T-helper 17 cell (primary cell): Measurements from ENCODE around the gene GLRA1. TPM values are rescaled to one million over a fixed set of nuclear protein-coding genes. Genes with fewer than 3 reads are reported as not detected.

Experiments
- ATAC-seq: fragments of 150-1000 bp; cut with Tn5 transposase; 2 replicates; pipeline ENCODE4 v1.10.0; 2021; ENCODE audit warnings: mild to moderate bottlenecking, moderate library complexity
- DNase-seq, 3 donors: peaks; one replicate each; pipeline versions ENCODE4 v3.0.0 to v3.0.0-alpha.2; 2020 to 2021
- H3K9me3 ChIP-seq: one replicate; pipeline ENCODE4 v1.7.0; 2013; ENCODE audit warnings: low read length, mild to moderate bottlenecking; ENCODE audit not compliant: control insufficient read depth, poor library complexity, severe bottlenecking
- H3K27ac Mint-ChIP-seq: one replicate; pipeline ENCODE4 v1.8.0; 2022; ENCODE audit warnings: mild to moderate bottlenecking, moderate library complexity, mixed read lengths
- H3K27me3 Mint-ChIP-seq: one replicate; pipeline ENCODE4 v1.8.0; 2022; ENCODE audit warnings: mixed read lengths
- H3K36me3 Mint-ChIP-seq: one replicate; pipeline ENCODE4 v1.8.0; 2022; ENCODE audit warnings: low read depth, mixed read lengths
- H3K4me1 Mint-ChIP-seq: one replicate; pipeline ENCODE4 v1.8.0; 2022; ENCODE audit warnings: mild to moderate bottlenecking, mixed read lengths
- H3K4me3 Mint-ChIP-seq: one replicate; pipeline ENCODE4 v1.8.0; 2022; ENCODE audit warnings: mild to moderate bottlenecking, moderate library complexity, mixed read lengths
- total RNA-seq, 4 donors: library from RNA in 2 of 4; stranded (reverse) in 2 of 4; gene quantifications; one replicate each; pipeline ENCODE4 v1.2.3 and lab custom pipeline; 2022 to 2026

Gene GLRA1
- total RNA-seq, 2 donors from 2014 or later: not detected

- no peak overlapping the region for H3K4me3 Mint-ChIP-seq
- H3K27me3 Mint-ChIP-seq: no peaks in the 10 kb centered on the region
- H3K4me1 Mint-ChIP-seq: no peaks in the 10 kb centered on the region
- no peak overlapping the region for H3K27ac Mint-ChIP-seq
- H3K9me3 ChIP-seq: no peaks in the 10 kb centered on the region
- ATAC-seq (no peak), DNase-seq (no peak)
- no peaks in the 10 kb centered on the region for H3K36me3 Mint-ChIP-seq
Measured at GRCh38 chr5:151890299-151890698, 34.4 kb downstream of the GLRA1 start.

- H3K9me3 ChIP-seq: no peaks in the 10 kb centered on the region
- no peaks in the 10 kb centered on the region for H3K36me3 Mint-ChIP-seq
- no peak overlapping the region for H3K4me3 Mint-ChIP-seq
- no peaks in the 10 kb centered on the region for H3K27me3 Mint-ChIP-seq
- no peak for ATAC-seq
- H3K27ac Mint-ChIP-seq: no peak overlapping the region
- DNase-seq: no peak
- H3K4me1 Mint-ChIP-seq: no peaks in the 10 kb centered on the region
Measured at GRCh38 chr5:151889614-151890013, 35.0 kb downstream of the GLRA1 start.

- no peak for ATAC-seq
- no peaks in the 10 kb centered on the region for H3K27me3 Mint-ChIP-seq
Measured at GRCh38 chr5:151886546-151887275, 37.9 kb downstream of the GLRA1 start.

GRCh38 chr5:151885138-151885908 lies 39.3 kb downstream of the GLRA1 start:
- DNase-seq (no peak), ATAC-seq (no peak)
- no peaks in the 10 kb centered on the region for H3K27me3 Mint-ChIP-seq
- H3K4me1 Mint-ChIP-seq: no peaks in the 10 kb centered on the region
- no peaks in the 10 kb centered on the region for H3K9me3 ChIP-seq
- no peak overlapping the region for H3K27ac Mint-ChIP-seq
- no peaks in the 10 kb centered on the region for H3K36me3 Mint-ChIP-seq
- no peak overlapping the region for H3K4me3 Mint-ChIP-seq

More at GRCh38 chr5:151886546-151887275, 37.9 kb downstream of the GLRA1 start:
- DNase-seq: no peak
- no peaks in the 10 kb centered on the region for H3K9me3 ChIP-seq
- Mint-ChIP-seq H3K4me1 (no peaks in the 10 kb centered on the region), H3K27ac (no peak overlapping the region), H3K4me3 (no peak overlapping the region), H3K36me3 (no peaks in the 10 kb centered on the region)

GRCh38 chr5:151881621-151882225 lies 42.9 kb downstream of the GLRA1 start:
- H3K27me3 Mint-ChIP-seq: no peaks in the 10 kb centered on the region
- no peak overlapping the region for H3K27ac Mint-ChIP-seq
- no peaks in the 10 kb centered on the region for H3K36me3 Mint-ChIP-seq
- ATAC-seq (no peak), DNase-seq (no peak)
- no peak overlapping the region for H3K4me3 Mint-ChIP-seq
- no peaks in the 10 kb centered on the region for H3K9me3 ChIP-seq
- no peaks in the 10 kb centered on the region for H3K4me1 Mint-ChIP-seq

GRCh38 chr5:151880324-151880723 lies 44.3 kb downstream of the GLRA1 start:
- no peak overlapping the region for H3K27ac Mint-ChIP-seq
- H3K4me3 Mint-ChIP-seq: no peak overlapping the region
- no peaks in the 10 kb centered on the region for H3K9me3 ChIP-seq
- DNase-seq: no peak
- no peak for ATAC-seq
- no peaks in the 10 kb centered on the region for H3K4me1 Mint-ChIP-seq
- no peaks in the 10 kb centered on the region for H3K36me3 Mint-ChIP-seq
- no peaks in the 10 kb centered on the region for H3K27me3 Mint-ChIP-seq

- DNase-seq (no peak), ATAC-seq (no peak)
- Mint-ChIP-seq H3K27ac (no peak overlapping the region), H3K27me3 (no peaks in the 10 kb centered on the region), H3K36me3 (no peaks in the 10 kb centered on the region), H3K4me3 (no peak overlapping the region), H3K4me1 (peaks cover 2% of the 10 kb centered on the region)
- H3K9me3 ChIP-seq: no peaks in the 10 kb centered on the region
Measured at GRCh38 chr5:151873701-151874100, 51.0 kb downstream of the GLRA1 start.

- no peaks in the 10 kb centered on the region for H3K9me3 ChIP-seq
- Mint-ChIP-seq H3K36me3 (no peaks in the 10 kb centered on the region), H3K4me3 (no peak overlapping the region), H3K4me1 (peaks cover 7% of the 10 kb centered on the region), H3K27me3 (no peaks in the 10 kb centered on the region), H3K27ac (no peak overlapping the region)
- no peak for ATAC-seq
- DNase-seq: no peak
Measured at GRCh38 chr5:151872701-151873100, 52.0 kb downstream of the GLRA1 start.

- no peaks in the 10 kb centered on the region for H3K36me3 Mint-ChIP-seq
- DNase-seq: no peak
- H3K4me3 Mint-ChIP-seq: no peak overlapping the region
- H3K27me3 Mint-ChIP-seq: no peaks in the 10 kb centered on the region
- ATAC-seq: no peak
- no peak overlapping the region for H3K27ac Mint-ChIP-seq
- peaks cover 7% of the 10 kb centered on the region for H3K4me1 Mint-ChIP-seq
- H3K9me3 ChIP-seq: no peaks in the 10 kb centered on the region
Measured at GRCh38 chr5:151870820-151871219, 53.8 kb downstream of the GLRA1 start.

GRCh38 chr5:151870271-151870670 lies 54.4 kb downstream of the GLRA1 start:
- Mint-ChIP-seq H3K4me1 (peaks cover 7% of the 10 kb centered on the region), H3K27me3 (no peaks in the 10 kb centered on the region), H3K4me3 (no peak overlapping the region), H3K27ac (no peak overlapping the region), H3K36me3 (no peaks in the 10 kb centered on the region)
- DNase-seq (no peak), ATAC-seq (no peak)
- H3K9me3 ChIP-seq: no peaks in the 10 kb centered on the region

GRCh38 chr5:151869843-151870242 lies 54.8 kb downstream of the GLRA1 start:
- DNase-seq: no peak
- Mint-ChIP-seq H3K27ac (no peak overlapping the region), H3K4me3 (no peak overlapping the region), H3K4me1 (peaks cover 7% of the 10 kb centered on the region), H3K36me3 (peaks cover 2% of the 10 kb centered on the region), H3K27me3 (no peaks in the 10 kb centered on the region)
- no peak for ATAC-seq
- no peaks in the 10 kb centered on the region for H3K9me3 ChIP-seq

GRCh38 chr5:151868451-151868850 lies 56.2 kb downstream of the GLRA1 start:
- peaks cover 2% of the 10 kb centered on the region for H3K36me3 Mint-ChIP-seq
- ATAC-seq (peak; percentile 99), DNase-seq (no peak)
- H3K27ac Mint-ChIP-seq: peak overlapping the region; percentile 46
- peak overlapping the region; percentile 8 for H3K4me3 Mint-ChIP-seq
- H3K4me1 Mint-ChIP-seq: peaks cover 7% of the 10 kb centered on the region
- H3K27me3 Mint-ChIP-seq: no peaks in the 10 kb centered on the region
- H3K9me3 ChIP-seq: no peaks in the 10 kb centered on the region

GRCh38 chr5:151864061-151864748 lies 60.4 kb downstream of the GLRA1 start:
- DNase-seq: no peak
- Mint-ChIP-seq H3K27me3 (no peaks in the 10 kb centered on the region), H3K27ac (no peak overlapping the region), H3K4me1 (peaks cover 7% of the 10 kb centered on the region), H3K4me3 (no peak overlapping the region), H3K36me3 (peaks cover 2% of the 10 kb centered on the region)
- ATAC-seq: no peak
- H3K9me3 ChIP-seq: no peaks in the 10 kb centered on the region
